ENCODE measurements around the gene HMHB1.
A peak's percentile ranks its signal among the peaks of the same experiment; 100 is the strongest.

HMHB1 gene

DNA sequence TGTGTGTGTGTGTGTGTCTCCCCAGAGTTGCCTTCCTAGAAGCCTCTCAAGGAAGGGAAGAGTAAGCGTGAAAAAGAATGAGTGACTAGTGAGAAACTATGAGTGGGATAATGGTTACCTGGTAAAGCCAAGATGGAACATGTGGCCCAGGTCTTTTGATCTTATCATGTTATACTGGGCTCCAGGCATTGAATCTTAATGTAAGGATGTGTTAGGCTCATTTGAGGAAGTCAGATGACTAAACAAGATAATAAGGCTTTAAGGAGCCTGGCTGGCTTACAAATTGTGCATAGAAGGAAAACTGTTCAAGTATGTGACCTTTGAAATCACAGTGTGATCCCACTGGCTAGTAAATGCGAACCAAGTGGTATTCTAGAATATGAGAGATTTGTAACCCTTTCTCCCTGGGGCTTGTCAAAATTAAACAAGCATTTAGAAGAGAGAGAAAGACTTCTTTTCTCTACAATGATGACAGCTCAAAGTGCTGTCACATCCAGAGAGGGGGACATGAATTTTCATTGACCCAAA, 29.9 kb upstream of the HMHB1 start:
- no peak overlapping the region for H3K4me3 ChIP-seq (ENCODE audit: low read depth, low read length)
- TF ChIP-seq MYC (IDR thresholded peaks at IDR 0.05; ENCODE audit: low read depth, low read length) (no peak), POLR2A (IDR thresholded peaks at IDR 0.05; ENCODE audit: extremely low read depth, insufficient read length) (no peak)
- TF ChIP-seq, protein P1, sequence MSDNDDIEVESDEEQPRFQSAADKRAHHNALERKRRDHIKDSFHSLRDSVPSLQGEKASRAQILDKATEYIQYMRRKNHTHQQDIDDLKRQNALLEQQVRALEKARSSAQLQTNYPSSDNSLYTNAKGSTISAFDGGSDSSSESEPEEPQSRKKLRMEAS (IDR thresholded peaks at IDR 0.05; ENCODE audit: low read depth, low read length): no peak
- TF ChIP-seq, protein P2, sequence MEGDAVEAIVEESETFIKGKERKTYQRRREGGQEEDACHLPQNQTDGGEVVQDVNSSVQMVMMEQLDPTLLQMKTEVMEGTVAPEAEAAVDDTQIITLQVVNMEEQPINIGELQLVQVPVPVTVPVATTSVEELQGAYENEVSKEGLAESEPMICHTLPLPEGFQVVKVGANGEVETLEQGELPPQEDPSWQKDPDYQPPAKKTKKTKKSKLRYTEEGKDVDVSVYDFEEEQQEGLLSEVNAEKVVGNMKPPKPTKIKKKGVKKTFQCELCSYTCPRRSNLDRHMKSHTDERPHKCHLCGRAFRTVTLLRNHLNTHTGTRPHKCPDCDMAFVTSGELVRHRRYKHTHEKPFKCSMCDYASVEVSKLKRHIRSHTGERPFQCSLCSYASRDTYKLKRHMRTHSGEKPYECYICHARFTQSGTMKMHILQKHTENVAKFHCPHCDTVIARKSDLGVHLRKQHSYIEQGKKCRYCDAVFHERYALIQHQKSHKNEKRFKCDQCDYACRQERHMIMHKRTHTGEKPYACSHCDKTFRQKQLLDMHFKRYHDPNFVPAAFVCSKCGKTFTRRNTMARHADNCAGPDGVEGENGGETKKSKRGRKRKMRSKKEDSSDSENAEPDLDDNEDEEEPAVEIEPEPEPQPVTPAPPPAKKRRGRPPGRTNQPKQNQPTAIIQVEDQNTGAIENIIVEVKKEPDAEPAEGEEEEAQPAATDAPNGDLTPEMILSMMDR (IDR thresholded peaks at IDR 0.05; ENCODE audit: low read depth, low read length): no peak
- peak; percentile 7 for DNase-seq (ENCODE audit: low read depth)

DNA sequence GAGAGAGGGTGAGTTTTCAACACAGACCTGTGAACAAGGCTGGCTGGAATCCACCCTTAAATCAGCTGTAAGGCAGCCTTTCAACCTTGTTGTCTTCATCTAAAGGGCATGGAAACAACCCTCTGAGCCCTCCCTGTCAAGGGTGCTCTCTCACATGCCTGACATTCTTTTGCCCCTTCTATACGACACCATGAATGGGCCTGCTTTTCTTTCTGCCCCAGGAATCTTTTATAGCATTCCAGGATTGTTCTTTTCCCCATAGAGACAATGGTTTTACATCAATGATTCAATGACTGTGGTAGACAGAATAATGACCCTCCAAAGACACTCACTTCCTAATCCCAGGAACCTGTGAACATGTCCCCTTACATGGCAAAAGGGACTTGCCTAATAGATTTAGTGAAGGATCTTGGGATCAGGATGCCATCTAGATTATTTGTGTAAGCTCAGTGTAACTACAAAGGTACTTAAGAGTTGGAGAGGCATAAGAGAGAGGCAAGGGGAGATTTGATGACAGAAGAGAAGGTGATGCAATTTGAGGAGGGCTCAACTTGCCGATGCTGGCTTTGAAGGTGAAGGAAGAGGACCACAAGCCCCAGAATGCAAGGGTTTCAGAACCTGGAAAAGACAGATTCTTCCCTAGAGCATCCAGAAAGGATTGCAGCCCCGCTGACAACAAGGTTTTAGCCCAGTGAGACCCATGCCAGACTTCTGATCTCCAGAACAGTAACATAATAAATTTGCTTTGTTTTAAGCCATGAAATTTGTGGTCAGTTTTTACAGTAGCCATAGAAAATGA, 29.2 kb upstream of the HMHB1 start:
- no peak overlapping the region for H3K4me3 ChIP-seq (ENCODE audit: low read depth, low read length)
- DNase-seq (ENCODE audit: low read depth): no peak
- TF ChIP-seq, protein P1 (IDR thresholded peaks at IDR 0.05; ENCODE audit: low read depth, low read length): no peak
- TF ChIP-seq MYC (IDR thresholded peaks at IDR 0.05; ENCODE audit: low read depth, low read length) (no peak), POLR2A (IDR thresholded peaks at IDR 0.05; ENCODE audit: extremely low read depth, insufficient read length) (no peak)
- TF ChIP-seq, protein P2 (IDR thresholded peaks at IDR 0.05; ENCODE audit: low read depth, low read length): no peak

DNA sequence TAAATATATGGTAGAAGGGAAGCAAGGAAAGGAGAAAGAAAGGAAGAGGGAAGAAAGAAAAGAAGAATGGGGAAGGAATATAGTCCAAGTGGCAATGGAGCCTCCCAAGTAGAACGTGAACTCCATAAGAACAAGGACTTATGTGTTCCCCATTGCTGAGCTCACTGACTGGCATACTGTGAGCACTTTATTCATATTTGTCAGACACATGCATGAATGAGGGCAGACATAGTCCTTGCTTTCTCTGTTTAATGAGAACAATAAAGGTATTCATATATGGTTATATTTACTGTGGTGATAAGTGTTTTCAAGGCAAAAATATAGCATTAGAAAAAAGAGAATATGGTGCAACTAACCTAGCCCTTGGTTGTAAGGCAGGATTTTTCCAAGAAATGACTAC, 23.6 kb upstream of the HMHB1 start:
- DNase-seq (ENCODE audit: low read depth): no peak
- no peak for TF ChIP-seq MYC (IDR thresholded peaks at IDR 0.05; ENCODE audit: low read depth, low read length)
- TF ChIP-seq, protein P1 (IDR thresholded peaks at IDR 0.05; ENCODE audit: low read depth, low read length): no peak
- TF ChIP-seq, protein P2 (IDR thresholded peaks at IDR 0.05; ENCODE audit: low read depth, low read length): no peak
- TF ChIP-seq POLR2A (IDR thresholded peaks at IDR 0.05; ENCODE audit: extremely low read depth, insufficient read length): no peak
- no peak overlapping the region for H3K4me3 ChIP-seq (ENCODE audit: low read depth, low read length)

DNA sequence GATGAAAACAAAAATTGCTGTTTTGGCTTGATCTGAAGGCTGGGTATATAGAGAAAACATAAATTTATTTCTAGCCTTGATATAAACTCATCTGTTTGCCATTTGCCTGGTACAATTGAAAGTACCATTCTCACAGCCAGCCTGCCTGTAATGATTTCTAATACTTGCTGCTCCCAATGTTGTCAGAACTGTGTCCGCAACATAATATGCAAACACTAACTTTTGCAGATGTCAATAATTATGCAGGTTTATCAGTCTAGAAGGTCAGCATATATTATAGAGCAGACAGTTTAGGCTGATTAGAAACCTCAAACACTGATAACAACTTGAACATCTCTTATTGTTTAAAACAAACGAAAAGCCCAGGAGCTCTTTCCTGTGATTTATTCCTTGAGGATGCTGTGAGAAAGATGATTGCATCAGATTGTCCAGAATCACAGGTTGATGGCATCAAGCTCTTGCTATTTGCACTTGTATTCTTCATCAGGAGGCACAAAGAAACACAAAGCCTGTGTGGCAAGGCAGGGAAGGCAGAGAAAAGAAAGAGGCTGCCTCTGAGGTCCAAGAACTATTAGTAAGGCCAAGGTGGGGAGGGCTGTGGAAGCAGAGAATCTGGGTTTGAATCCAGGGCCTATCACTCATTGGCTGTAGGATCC, 21.4 kb upstream of the HMHB1 start:
- TF ChIP-seq POLR2A (IDR thresholded peaks at IDR 0.05; ENCODE audit: extremely low read depth, insufficient read length): no peak
- TF ChIP-seq, protein P2 (IDR thresholded peaks at IDR 0.05; ENCODE audit: low read depth, low read length): no peak
- TF ChIP-seq, protein P1 (IDR thresholded peaks at IDR 0.05; ENCODE audit: low read depth, low read length): no peak
- no peak for TF ChIP-seq MYC (IDR thresholded peaks at IDR 0.05; ENCODE audit: low read depth, low read length)
- no peak overlapping the region for H3K4me3 ChIP-seq (ENCODE audit: low read depth, low read length)
- no peak for DNase-seq (ENCODE audit: low read depth)

DNA sequence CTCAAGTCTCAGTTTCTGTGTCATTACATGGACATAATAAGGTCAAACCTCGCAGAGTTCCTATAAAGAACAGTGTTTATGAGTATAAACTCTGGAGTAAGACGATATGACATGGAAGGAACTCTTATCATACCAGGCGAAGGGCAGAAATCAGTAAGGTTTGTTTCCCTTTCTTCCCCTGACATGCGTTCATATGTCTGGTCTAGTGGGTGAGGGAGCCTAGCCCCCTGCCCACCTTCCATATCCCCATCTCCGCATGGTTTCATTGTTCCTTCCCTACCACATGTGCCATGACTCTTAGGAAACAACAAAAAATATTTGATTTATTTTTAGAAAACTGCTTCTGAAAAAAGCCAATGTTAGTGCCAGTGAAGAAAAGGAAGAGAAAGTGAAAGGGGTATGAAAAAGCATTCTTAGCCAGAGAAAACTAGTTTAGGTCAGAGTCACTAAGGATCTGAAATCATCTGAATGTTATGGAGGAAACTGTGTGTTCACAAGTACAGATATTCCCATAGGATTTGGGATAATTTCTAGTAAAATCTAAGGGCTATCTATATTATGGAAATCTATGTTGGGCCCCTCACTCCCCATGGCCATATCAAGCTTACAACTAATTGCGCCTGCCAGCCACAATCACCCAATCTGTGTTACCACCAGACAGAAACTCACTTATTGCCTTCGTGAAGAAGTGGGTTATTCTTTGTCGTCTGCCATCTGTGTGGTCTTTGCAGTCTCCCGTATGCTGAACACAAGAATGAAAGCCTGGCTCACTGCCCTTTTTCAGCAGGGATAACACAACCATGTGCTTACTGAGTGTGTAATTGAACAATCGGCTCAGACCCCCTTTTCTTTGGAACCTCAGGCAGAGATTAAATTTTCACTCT, 19.9 kb upstream of the HMHB1 start:
- no peak overlapping the region for H3K4me3 ChIP-seq (ENCODE audit: low read depth, low read length)
- DNase-seq (ENCODE audit: low read depth): no peak
- TF ChIP-seq, protein P2 (IDR thresholded peaks at IDR 0.05; ENCODE audit: low read depth, low read length): no peak
- TF ChIP-seq, protein P1 (IDR thresholded peaks at IDR 0.05; ENCODE audit: low read depth, low read length): no peak
- no peak for TF ChIP-seq MYC (IDR thresholded peaks at IDR 0.05; ENCODE audit: low read depth, low read length)
- TF ChIP-seq POLR2A (IDR thresholded peaks at IDR 0.05; ENCODE audit: extremely low read depth, insufficient read length): no peak

Measured in NB4 (cell line).